AG04450 (cell line): ENCODE data around the gene DCDC2. TPM values are rescaled to one million over a fixed set of nuclear protein-coding genes. Genes with fewer than 3 reads are reported as not detected.

Experiments
- CTCF ChIA-PET: fragments of 300-600, 350-600 bp; formaldehyde crosslinking; extraction: SDS; loops from one replicate; lab custom pipeline; 2022; ENCODE audit warnings: antibody characterized with exemption, inconsistent platforms; lab: Charles Lee
- POLR2A ChIA-PET: fragments of 350-600 bp; formaldehyde crosslinking; extraction: SDS; loops from one replicate; lab custom pipeline; 2021; ENCODE audit warnings: antibody characterized with exemption, inconsistent platforms; lab: Yijun Ruan, JAX
- DNase-seq: peaks from one replicate; pipeline ENCODE4 v3.0.0-alpha.2; 2011; ENCODE audit warnings: low read depth, low spot score
- H3K27ac ChIP-seq: one replicate; pipeline ENCODE4 v1.5.1; 2012; ENCODE audit warnings: low read depth, low read length, control low read depth
- H3K27me3 ChIP-seq: one replicate; pipeline ENCODE4 v1.6.0; 2012; ENCODE audit warnings: low read length; ENCODE audit not compliant: control insufficient read depth, insufficient read depth
- H3K4me3 ChIP-seq: 2 replicates; pipeline ENCODE4 v1.5.1; 2011; ENCODE audit warnings: mild to moderate bottlenecking, low read depth, low read length, control low read depth
- H3K9me3 ChIP-seq: 2 replicates; pipeline ENCODE4 v1.5.1; 2012; ENCODE audit warnings: low read length; ENCODE audit not compliant: control insufficient read depth, insufficient read depth
- polyA plus RNA-seq: library from polyadenylated mRNA; depleted of rRNA; stranded (reverse); fragments of >200 nt; gene quantifications from 2 replicates; pipeline ENCODE4 v1.2.3, GENCODE V29; 2011
- TF ChIP-seq, protein P1 (sequence below): IDR thresholded peaks from 2 replicates; pipeline ENCODE4 v1.5.1; 2011; ENCODE audit warnings: low read depth, low read length, control low read depth, inconsistent platforms

The DCDC2 gene
- polyA plus RNA-seq, 1 experiment = 0.02 TPM

DNA sequence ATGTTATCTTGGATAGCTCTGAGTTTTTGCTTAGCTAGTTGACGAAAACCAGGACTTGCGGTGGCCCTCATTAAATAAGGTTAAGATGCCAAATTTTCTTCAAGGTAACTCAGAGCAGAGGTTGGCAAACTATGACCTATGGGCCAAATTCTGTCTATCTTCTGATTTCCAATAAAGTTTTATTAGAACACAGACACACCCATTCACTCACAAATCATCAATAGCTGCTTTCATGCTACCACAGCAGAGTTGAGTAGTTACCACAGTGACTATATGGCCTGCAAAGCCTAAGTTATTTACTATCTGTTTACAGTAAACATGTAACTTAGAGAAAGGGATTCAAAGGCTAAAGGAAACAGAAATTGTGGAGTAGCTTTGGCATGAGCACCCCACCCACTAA lies 23.6 kb downstream of the DCDC2 start:
- H3K9me3 ChIP-seq = no peaks in the 10 kb centered on the region
- TF ChIP-seq, protein P1, sequence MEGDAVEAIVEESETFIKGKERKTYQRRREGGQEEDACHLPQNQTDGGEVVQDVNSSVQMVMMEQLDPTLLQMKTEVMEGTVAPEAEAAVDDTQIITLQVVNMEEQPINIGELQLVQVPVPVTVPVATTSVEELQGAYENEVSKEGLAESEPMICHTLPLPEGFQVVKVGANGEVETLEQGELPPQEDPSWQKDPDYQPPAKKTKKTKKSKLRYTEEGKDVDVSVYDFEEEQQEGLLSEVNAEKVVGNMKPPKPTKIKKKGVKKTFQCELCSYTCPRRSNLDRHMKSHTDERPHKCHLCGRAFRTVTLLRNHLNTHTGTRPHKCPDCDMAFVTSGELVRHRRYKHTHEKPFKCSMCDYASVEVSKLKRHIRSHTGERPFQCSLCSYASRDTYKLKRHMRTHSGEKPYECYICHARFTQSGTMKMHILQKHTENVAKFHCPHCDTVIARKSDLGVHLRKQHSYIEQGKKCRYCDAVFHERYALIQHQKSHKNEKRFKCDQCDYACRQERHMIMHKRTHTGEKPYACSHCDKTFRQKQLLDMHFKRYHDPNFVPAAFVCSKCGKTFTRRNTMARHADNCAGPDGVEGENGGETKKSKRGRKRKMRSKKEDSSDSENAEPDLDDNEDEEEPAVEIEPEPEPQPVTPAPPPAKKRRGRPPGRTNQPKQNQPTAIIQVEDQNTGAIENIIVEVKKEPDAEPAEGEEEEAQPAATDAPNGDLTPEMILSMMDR = no peak
- no peak overlapping the region for H3K27ac ChIP-seq
- no peaks in the 10 kb centered on the region for H3K27me3 ChIP-seq
- no peak for DNase-seq
- POLR2A ChIA-PET = no interaction called here
- CTCF ChIA-PET = no interaction called here
- H3K4me3 ChIP-seq = no peak overlapping the region

DNA sequence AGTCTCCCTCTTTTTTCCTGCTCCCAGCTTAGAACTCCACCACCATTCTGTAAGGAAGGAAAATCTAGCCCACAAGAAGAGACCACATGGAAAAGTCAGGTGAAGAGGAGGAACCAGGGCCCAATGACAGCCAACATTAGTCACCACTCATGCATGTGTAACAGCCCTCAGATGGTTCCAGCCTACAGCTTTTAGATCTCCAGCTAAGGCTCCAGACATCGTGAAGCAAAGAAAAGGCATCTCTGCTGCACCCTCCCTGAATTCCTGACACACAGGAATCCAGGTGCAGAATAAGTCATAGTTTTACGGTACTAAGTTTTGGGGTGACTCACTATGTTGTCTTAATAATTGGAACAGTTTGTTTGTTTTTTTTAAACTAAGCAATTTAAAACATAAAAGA lies 25.5 kb downstream of the DCDC2 start:
- CTCF ChIA-PET = no interaction called here
- H3K27ac ChIP-seq = no peak overlapping the region
- TF ChIP-seq, protein P1 = no peak
- H3K4me3 ChIP-seq = no peak overlapping the region
- POLR2A ChIA-PET = no interaction called here
- no peaks in the 10 kb centered on the region for H3K27me3 ChIP-seq
- no peak for DNase-seq
- no peaks in the 10 kb centered on the region for H3K9me3 ChIP-seq

DNA sequence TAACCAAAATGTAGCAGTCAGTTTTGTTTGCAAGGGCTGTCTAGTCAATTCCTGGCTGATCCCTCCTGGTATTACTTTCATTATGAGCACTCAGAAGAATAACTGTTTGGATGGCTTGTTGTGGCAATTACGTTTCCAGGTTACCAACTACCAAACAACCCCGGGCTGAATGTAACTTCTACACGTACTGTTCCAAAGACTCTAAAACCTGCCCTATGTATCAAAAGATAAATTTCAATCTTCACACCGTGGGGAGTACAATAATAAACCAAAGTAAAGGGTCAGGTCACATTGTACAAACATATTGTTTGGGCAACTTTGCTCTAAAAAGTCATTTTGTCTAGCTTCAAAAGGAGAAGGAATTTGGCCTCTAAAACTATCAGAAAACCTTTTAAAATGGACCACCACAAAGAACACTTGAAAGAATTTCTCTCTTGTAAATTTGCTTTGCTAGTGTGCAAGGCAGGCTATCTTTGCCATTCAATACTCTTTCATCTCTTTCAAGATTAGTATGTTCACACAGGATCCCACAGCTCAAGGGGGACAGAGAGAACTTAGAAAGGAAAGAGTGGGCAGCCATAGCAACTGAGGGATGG lies 27.6 kb downstream of the DCDC2 start:
- ChIA-PET CTCF (no interaction called here), POLR2A (no interaction called here)
- Histone ChIP-seq H3K27me3 (no peaks in the 10 kb centered on the region), H3K9me3 (no peaks in the 10 kb centered on the region), H3K27ac (no peak overlapping the region), H3K4me3 (no peak overlapping the region)
- TF ChIP-seq, protein P1 = no peak
- DNase-seq = no peak

DNA sequence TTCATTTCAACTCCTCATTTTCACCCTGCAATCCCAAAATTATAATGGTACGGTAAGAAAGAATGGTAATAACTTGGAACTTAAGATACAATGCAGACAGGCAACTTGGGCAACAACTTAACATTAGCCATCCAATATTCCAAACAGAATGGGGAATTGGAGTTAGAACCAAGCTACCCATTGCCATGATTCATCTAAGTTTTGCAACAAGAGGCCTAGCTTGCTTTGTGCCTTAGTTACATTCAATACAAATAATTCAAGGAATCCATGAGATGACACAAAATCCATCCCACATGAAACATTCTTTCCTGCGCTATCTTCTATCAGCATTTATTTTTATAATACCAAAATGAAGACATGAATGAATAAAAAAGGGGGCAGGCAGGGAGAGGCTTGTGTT lies 28.4 kb downstream of the DCDC2 start:
- DNase-seq = no peak
- ChIA-PET POLR2A (no interaction called here), CTCF (no interaction called here)
- TF ChIP-seq, protein P1 = no peak
- Histone ChIP-seq H3K27me3 (no peaks in the 10 kb centered on the region), H3K9me3 (no peaks in the 10 kb centered on the region), H3K27ac (no peak overlapping the region), H3K4me3 (no peak overlapping the region)

DNA sequence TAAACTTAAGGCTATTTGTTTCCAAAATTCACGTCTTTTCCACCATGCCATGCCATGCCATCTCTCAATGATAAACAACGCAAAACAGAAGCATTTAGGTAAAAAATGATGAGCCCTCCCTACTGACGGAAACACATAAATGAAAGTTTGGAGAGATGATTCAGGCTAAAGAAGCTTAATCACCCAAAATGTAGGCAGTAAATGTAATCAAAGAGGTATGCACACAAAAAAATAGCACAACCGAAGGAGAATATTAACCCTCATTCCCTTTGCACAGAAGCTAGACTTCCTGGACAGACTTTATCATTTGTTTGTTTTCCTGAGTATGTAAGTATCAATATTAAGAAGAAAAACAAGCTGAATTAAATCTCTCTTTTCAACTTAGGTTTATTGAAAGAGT lies 28.8 kb downstream of the DCDC2 start:
- TF ChIP-seq, protein P1 = no peak
- H3K4me3 ChIP-seq = no peak overlapping the region
- POLR2A ChIA-PET = no interaction called here
- DNase-seq = no peak
- no peaks in the 10 kb centered on the region for H3K9me3 ChIP-seq
- H3K27me3 ChIP-seq = no peaks in the 10 kb centered on the region
- no peak overlapping the region for H3K27ac ChIP-seq
- CTCF ChIA-PET = no interaction called here
